Stimulated activated naive CD8-positive, alpha-beta T cell treated with anti-CD3 and anti-CD28 coated beads, Interleukin-15, Interleukin-2, amounts not matched to agents 100 ng/mL and 50 ng/mL, for 24 hours (primary cell): ENCODE measurements around the gene CDK11A.
A peak's percentile ranks its signal among the peaks of the same experiment; 100 is the strongest.
"Not testable (repeated sequence)": the region's sequence is repeated elsewhere in the genome, so short reads cannot be mapped to it uniquely, and the experiment has no call there.

Source experiments
- H3K27ac Mint-ChIP-seq: one replicate; pipeline ENCODE4 v1.8.0; 2021; ENCODE audit warnings: mild to moderate bottlenecking, mixed read lengths
- H3K27me3 Mint-ChIP-seq: one replicate; pipeline ENCODE4 v1.8.0; 2021; ENCODE audit warnings: mixed read lengths
- H3K36me3 Mint-ChIP-seq: one replicate; pipeline ENCODE4 v1.8.0; 2021; ENCODE audit warnings: low read depth, mixed read lengths
- H3K4me1 Mint-ChIP-seq: one replicate; pipeline ENCODE4 v1.8.0; 2021; ENCODE audit warnings: low read depth, mixed read lengths
- H3K4me3 Mint-ChIP-seq: one replicate; pipeline ENCODE4 v1.8.0; 2021; ENCODE audit warnings: mild to moderate bottlenecking, mixed read lengths
- H3K9me3 Mint-ChIP-seq: one replicate; pipeline ENCODE4 v1.8.0; 2021; ENCODE audit warnings: mixed read lengths

CDK11A gene

GRCh38 chr1:1670866-1671265 is 53.3 kb downstream of the CDK11A start:
- peak overlapping the region; percentile 18 for H3K27ac Mint-ChIP-seq
- H3K4me1 Mint-ChIP-seq = peaks cover 17% of the 10 kb centered on the region
- peaks cover 41% of the 10 kb centered on the region for H3K36me3 Mint-ChIP-seq
- H3K4me3 Mint-ChIP-seq = no peak overlapping the region
- H3K27me3 Mint-ChIP-seq = no peaks in the 10 kb centered on the region
- no peaks in the 10 kb centered on the region for H3K9me3 Mint-ChIP-seq

- Mint-ChIP-seq H3K27me3 (no peaks in the 10 kb centered on the region), H3K36me3 (peaks cover 49% of the 10 kb centered on the region), H3K9me3 (no peaks in the 10 kb centered on the region), H3K27ac (no peak overlapping the region), H3K4me3 (no peak overlapping the region), H3K4me1 (peaks cover 12% of the 10 kb centered on the region)
Observed at GRCh38 chr1:1669468-1670440, 54.4 kb downstream of the CDK11A start.

GRCh38 chr1:1666526-1666925 is 57.6 kb downstream of the CDK11A start:
- peaks cover 35% of the 10 kb centered on the region for H3K36me3 Mint-ChIP-seq
- H3K27ac Mint-ChIP-seq = no peak overlapping the region
- no peaks in the 10 kb centered on the region for H3K27me3 Mint-ChIP-seq
- H3K9me3 Mint-ChIP-seq = no peaks in the 10 kb centered on the region
- H3K4me1 Mint-ChIP-seq = peaks cover 3% of the 10 kb centered on the region
- no peak overlapping the region for H3K4me3 Mint-ChIP-seq

- Mint-ChIP-seq H3K9me3 (no peaks in the 10 kb centered on the region), H3K27ac (no peak overlapping the region), H3K27me3 (no peaks in the 10 kb centered on the region), H3K36me3 (peaks cover 31% of the 10 kb centered on the region), H3K4me3 (no peak overlapping the region), H3K4me1 (peaks cover 7% of the 10 kb centered on the region)
Observed at GRCh38 chr1:1665815-1666251, 58.3 kb downstream of the CDK11A start.

- no peaks in the 10 kb centered on the region for H3K27me3 Mint-ChIP-seq
- H3K9me3 Mint-ChIP-seq = no peaks in the 10 kb centered on the region
- peaks cover 7% of the 10 kb centered on the region for H3K4me1 Mint-ChIP-seq
- peak overlapping the region; percentile 74 for H3K27ac Mint-ChIP-seq
- peaks cover 31% of the 10 kb centered on the region for H3K36me3 Mint-ChIP-seq
- no peak overlapping the region for H3K4me3 Mint-ChIP-seq
Observed at GRCh38 chr1:1664941-1665814, 59.0 kb downstream of the CDK11A start.

- not testable (repeated sequence) for H3K9me3 Mint-ChIP-seq, H3K27ac Mint-ChIP-seq, H3K4me1 Mint-ChIP-seq, H3K27me3 Mint-ChIP-seq, H3K4me3 Mint-ChIP-seq
- H3K36me3 Mint-ChIP-seq = peaks cover 31% of the 10 kb centered on the region
Observed at GRCh38 chr1:1664318-1664717, 59.8 kb downstream of the CDK11A start.

GRCh38 chr1:1662830-1663560 is 61.2 kb downstream of the CDK11A start:
- not testable (repeated sequence) for H3K9me3 Mint-ChIP-seq, H3K4me3 Mint-ChIP-seq, H3K27me3 Mint-ChIP-seq, H3K27ac Mint-ChIP-seq
- peaks cover 14% of the 10 kb centered on the region for H3K4me1 Mint-ChIP-seq
- H3K36me3 Mint-ChIP-seq = peaks cover 27% of the 10 kb centered on the region

GRCh38 chr1:1662392-1662791 is 61.8 kb downstream of the CDK11A start:
- H3K27ac Mint-ChIP-seq, H3K9me3 Mint-ChIP-seq, H3K27me3 Mint-ChIP-seq, H3K4me3 Mint-ChIP-seq: not testable (repeated sequence)
- peaks cover 14% of the 10 kb centered on the region for H3K4me1 Mint-ChIP-seq
- peaks cover 23% of the 10 kb centered on the region for H3K36me3 Mint-ChIP-seq

- not testable (repeated sequence) for H3K27me3 Mint-ChIP-seq, H3K9me3 Mint-ChIP-seq
- Mint-ChIP-seq H3K36me3 (peaks cover 21% of the 10 kb centered on the region), H3K4me1 (peaks cover 17% of the 10 kb centered on the region), H3K4me3 (peak within 1 kb of the TSS; percentile 93), H3K27ac (peak within 1 kb of the TSS; percentile 100)
Observed at GRCh38 chr1:1658583-1659549, 65.3 kb downstream of the CDK11A start, which contains the start of gene CDK11B. CDK11B (minus strand) TSS chr1:1659004; CDS start chr1:1657485, 1,519 bp downstream.
